ENCODE data around the gene ANTXRL.

Gene ANTXRL

DNA sequence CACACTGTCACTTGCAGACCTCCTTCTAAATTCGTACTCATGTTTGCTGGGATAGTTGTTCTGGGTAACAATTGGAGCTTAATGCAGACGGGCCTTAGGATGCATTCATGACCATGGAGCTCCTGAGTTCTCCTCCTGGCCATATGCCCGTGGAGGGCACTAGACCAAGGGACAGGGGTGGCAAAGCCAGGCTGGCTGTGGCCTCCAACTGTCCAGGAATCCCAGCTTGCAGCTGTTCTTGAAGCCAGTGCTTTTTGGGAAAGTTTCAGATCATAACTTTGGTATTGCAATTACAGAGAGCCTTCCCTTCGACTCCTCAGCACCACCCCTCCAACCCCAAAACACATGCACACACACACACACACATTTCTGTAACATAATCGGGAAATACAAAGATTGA, 30.6 kb downstream of the ANTXRL start:
- no peaks in the 10 kb centered on the region for H3K27me3 ChIP-seq (ENCODE audit: insufficient read depth, low read depth, severe bottlenecking)
- no peak overlapping the region for H3K27ac ChIP-seq
- H3K4me3 ChIP-seq (ENCODE audit: low read depth, low read length) = no peak overlapping the region
- TF ChIP-seq, protein P1, sequence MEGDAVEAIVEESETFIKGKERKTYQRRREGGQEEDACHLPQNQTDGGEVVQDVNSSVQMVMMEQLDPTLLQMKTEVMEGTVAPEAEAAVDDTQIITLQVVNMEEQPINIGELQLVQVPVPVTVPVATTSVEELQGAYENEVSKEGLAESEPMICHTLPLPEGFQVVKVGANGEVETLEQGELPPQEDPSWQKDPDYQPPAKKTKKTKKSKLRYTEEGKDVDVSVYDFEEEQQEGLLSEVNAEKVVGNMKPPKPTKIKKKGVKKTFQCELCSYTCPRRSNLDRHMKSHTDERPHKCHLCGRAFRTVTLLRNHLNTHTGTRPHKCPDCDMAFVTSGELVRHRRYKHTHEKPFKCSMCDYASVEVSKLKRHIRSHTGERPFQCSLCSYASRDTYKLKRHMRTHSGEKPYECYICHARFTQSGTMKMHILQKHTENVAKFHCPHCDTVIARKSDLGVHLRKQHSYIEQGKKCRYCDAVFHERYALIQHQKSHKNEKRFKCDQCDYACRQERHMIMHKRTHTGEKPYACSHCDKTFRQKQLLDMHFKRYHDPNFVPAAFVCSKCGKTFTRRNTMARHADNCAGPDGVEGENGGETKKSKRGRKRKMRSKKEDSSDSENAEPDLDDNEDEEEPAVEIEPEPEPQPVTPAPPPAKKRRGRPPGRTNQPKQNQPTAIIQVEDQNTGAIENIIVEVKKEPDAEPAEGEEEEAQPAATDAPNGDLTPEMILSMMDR (IDR thresholded peaks at IDR 0.05; ENCODE audit: low read depth, low read length) = no peak
- H3K36me3 ChIP-seq = no peaks in the 10 kb centered on the region
- no peaks in the 10 kb centered on the region for H3K9me3 ChIP-seq (ENCODE audit: severe bottlenecking)
- no peak for DNase-seq

- Histone ChIP-seq H3K4me3 (ENCODE audit: low read depth, low read length) (no peak overlapping the region), H3K9me3 (ENCODE audit: severe bottlenecking) (no peaks in the 10 kb centered on the region), H3K27ac (no peak overlapping the region), H3K36me3 (no peaks in the 10 kb centered on the region), H3K27me3 (ENCODE audit: insufficient read depth, low read depth, severe bottlenecking) (no peaks in the 10 kb centered on the region)
- DNase-seq = no peak
- TF ChIP-seq, protein P1 (IDR thresholded peaks at IDR 0.05; ENCODE audit: low read depth, low read length) = no peak
These were observed 31.1 kb downstream of the ANTXRL start for GRCh38 chr10:46317889-46318288.

GRCh38 chr10:46318799-46319198, 32.0 kb downstream of the ANTXRL start:
- H3K36me3 ChIP-seq = no peaks in the 10 kb centered on the region
- DNase-seq = no peak
- TF ChIP-seq, protein P1 (IDR thresholded peaks at IDR 0.05; ENCODE audit: low read depth, low read length) = no peak
- H3K27me3 ChIP-seq (ENCODE audit: insufficient read depth, low read depth, severe bottlenecking) = no peaks in the 10 kb centered on the region
- no peaks in the 10 kb centered on the region for H3K9me3 ChIP-seq (ENCODE audit: severe bottlenecking)
- no peak overlapping the region for H3K27ac ChIP-seq
- no peak overlapping the region for H3K4me3 ChIP-seq (ENCODE audit: low read depth, low read length)

GRCh38 chr10:46319389-46319788, 32.6 kb downstream of the ANTXRL start:
- Histone ChIP-seq H3K27me3 (ENCODE audit: insufficient read depth, low read depth, severe bottlenecking) (no peaks in the 10 kb centered on the region), H3K9me3 (ENCODE audit: severe bottlenecking) (no peaks in the 10 kb centered on the region), H3K36me3 (no peaks in the 10 kb centered on the region), H3K4me3 (ENCODE audit: low read depth, low read length) (no peak overlapping the region), H3K27ac (no peak overlapping the region)
- TF ChIP-seq, protein P1 (IDR thresholded peaks at IDR 0.05; ENCODE audit: low read depth, low read length) = no peak
- DNase-seq = no peak

GRCh38 chr10:46321770-46322169, 35.0 kb downstream of the ANTXRL start:
- no peaks in the 10 kb centered on the region for H3K36me3 ChIP-seq
- H3K27ac ChIP-seq = no peak overlapping the region
- TF ChIP-seq, protein P1 (IDR thresholded peaks at IDR 0.05; ENCODE audit: low read depth, low read length) = no peak
- no peaks in the 10 kb centered on the region for H3K9me3 ChIP-seq (ENCODE audit: severe bottlenecking)
- DNase-seq = no peak
- H3K27me3 ChIP-seq (ENCODE audit: insufficient read depth, low read depth, severe bottlenecking) = no peaks in the 10 kb centered on the region
- H3K4me3 ChIP-seq (ENCODE audit: low read depth, low read length) = no peak overlapping the region

- no peak for DNase-seq
These were observed 36.4 kb downstream of the ANTXRL start for GRCh38 chr10:46323176-46323575.

More at GRCh38 chr10:46323176-46323575, 36.4 kb downstream of the ANTXRL start:
- no peaks in the 10 kb centered on the region for H3K27me3 ChIP-seq (ENCODE audit: insufficient read depth, low read depth, severe bottlenecking)
- H3K36me3 ChIP-seq = no peaks in the 10 kb centered on the region
- no peak overlapping the region for H3K4me3 ChIP-seq (ENCODE audit: low read depth, low read length)
- TF ChIP-seq, protein P1 (IDR thresholded peaks at IDR 0.05; ENCODE audit: low read depth, low read length) = no peak
- no peak overlapping the region for H3K27ac ChIP-seq
- H3K9me3 ChIP-seq (ENCODE audit: severe bottlenecking) = no peaks in the 10 kb centered on the region
